Measurements from ENCODE around the gene AOAH.

DNA sequence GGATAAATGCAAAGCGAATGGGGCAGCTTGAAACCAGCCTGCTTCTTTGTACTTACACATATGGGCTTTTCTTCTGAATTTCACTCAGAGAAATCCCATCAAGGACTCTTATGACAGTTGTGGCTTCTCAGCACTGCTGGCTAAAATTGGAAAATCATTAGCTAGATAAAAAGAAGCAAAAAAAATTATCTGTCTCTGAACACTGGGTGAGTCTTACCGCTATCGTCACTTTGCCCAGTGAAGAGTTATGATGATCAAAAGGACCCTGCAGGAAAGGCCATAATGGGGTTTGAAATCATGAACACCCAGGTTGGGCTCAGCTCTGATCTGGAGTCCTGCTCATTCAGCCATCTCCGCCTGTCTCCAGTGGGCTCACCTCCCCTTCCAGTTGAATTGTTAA, 34.3 kb downstream of the AOAH start:
- TF ChIP-seq POLR2AphosphoS5 (IDR thresholded peaks at IDR 0.05; ENCODE audit: insufficient read depth in 1 of 2, low read depth in 1 of 2), result no peak
- TF ChIP-seq, protein P1, sequence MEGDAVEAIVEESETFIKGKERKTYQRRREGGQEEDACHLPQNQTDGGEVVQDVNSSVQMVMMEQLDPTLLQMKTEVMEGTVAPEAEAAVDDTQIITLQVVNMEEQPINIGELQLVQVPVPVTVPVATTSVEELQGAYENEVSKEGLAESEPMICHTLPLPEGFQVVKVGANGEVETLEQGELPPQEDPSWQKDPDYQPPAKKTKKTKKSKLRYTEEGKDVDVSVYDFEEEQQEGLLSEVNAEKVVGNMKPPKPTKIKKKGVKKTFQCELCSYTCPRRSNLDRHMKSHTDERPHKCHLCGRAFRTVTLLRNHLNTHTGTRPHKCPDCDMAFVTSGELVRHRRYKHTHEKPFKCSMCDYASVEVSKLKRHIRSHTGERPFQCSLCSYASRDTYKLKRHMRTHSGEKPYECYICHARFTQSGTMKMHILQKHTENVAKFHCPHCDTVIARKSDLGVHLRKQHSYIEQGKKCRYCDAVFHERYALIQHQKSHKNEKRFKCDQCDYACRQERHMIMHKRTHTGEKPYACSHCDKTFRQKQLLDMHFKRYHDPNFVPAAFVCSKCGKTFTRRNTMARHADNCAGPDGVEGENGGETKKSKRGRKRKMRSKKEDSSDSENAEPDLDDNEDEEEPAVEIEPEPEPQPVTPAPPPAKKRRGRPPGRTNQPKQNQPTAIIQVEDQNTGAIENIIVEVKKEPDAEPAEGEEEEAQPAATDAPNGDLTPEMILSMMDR (IDR thresholded peaks at IDR 0.05), result no peak
- no peak for TF ChIP-seq POLR2A (IDR thresholded peaks at IDR 0.05)
